ENCODE measurements around the gene CDH15.

Gene CDH15

DNA sequence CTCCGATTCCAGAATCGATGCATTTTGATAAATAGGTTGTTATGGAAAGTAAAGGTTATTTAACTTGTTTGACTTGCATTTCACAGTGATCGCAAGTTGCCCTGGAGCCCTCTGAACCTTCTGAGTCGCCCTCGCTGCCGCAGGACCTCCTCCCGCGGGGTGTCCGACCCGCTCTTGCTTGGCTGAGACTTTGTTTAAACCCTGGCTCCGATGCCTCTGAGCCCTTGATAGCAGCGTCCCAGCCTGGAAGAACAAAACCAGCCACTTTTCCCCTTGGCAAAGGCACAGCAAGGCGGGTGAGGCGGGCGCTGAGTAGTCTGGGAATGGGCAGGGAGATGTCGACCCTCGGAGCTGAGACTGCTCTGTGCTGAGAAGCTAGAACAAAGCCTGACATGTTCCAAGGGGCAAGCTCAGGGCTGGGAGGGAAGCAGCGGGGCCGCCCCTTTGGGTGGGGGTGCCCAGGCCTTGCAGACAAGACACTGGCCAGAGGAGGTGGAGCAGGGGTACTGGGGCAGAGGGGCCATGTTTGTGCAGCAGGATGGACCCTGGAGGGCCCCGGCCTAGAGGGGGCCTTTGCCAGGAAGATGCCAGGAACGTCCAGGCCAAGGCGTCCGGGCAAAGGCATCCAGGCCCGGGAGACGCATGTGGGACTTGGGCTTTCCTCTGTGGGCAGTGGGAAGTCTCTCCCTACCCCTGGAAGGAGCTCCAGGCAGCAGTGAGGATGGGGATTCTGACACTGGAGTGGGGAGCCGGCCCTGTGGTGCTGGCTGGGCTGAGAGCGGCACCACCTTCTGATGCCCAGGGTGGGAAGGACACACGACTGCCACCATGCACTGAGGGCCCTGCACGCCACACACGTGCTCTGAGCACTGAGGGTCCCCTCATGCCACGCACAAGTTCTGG is 30.3 kb upstream of the CDH15 start:
- DNase-seq: no peak

DNA sequence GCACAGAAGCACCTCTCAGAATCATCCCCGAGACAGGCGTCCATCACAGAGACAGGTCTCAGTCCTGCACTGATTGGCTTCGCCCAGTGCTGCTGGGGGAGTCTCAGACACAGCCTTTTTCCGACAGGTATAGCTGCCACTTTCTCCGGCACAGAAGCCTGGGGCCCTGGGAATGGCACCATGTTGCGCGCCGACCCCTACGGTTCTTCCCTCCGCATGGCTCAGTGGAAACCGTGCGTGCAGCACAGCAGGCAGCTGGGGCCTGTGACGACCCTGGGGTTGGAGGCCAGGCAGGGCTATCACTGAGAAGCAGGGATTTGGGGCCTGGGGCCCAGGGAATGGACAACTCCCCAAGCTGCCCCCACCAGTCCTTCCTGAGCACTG is 29.7 kb upstream of the CDH15 start:
- DNase-seq: no peak

DNA sequence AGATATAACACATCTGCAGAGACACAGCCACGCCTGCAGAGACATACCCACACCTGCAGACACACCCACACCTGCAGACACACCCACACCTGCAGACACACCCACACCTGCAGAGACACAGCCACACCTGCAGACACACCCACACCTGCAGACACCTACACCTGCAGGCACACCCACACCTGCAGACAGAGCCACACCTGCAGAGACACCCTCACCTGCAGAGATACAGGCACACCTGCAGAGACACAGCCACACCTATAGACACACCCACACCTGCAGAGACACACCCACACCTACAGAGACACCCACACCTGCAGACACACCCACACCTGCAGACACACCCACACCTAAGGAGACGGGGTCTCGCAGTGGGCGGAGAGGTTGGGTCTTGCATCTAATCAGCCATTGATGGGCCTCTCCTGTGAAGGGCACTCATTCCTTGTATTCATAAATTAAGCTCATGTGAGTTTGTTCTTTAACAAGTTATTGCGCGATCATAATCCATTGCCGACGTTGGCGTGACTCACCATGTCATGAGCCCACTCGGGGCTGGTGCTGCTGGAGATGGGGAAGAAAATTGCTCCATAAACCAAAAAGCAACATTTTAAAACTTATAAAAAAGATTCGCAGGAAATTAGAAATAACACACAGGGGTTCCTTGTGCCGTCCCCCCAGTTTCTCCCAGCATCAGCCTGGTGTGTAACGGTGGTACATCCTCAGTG is 28.9 kb upstream of the CDH15 start:
- no peak for DNase-seq

DNA sequence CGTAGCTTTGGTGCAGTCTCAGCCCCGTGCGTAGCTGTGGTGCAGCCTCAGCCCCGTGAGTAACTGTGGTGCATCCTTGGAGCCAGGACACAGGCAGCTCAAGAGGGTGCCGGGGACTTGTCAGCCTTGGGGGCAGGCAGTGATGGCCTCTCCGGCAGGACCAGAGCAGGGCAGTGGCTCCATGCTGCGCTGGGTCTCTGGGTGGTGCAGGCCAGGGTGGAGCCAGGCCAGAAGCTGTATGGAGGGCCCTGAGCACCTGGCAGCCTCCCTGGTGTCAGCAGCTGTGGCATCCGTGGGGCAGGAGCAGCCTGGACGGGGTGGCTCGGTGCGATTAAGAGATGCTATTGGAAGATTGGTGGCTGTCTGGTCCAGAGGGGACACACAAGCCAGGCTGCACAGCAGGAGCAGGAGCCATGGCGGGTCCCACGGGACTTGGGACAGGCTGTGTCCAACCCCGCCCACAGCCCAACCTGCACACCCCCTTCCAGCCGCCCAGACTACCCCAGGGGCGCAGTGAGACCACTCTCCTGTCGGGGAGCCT is 28.3 kb upstream of the CDH15 start:
- DNase-seq: no peak

DNA sequence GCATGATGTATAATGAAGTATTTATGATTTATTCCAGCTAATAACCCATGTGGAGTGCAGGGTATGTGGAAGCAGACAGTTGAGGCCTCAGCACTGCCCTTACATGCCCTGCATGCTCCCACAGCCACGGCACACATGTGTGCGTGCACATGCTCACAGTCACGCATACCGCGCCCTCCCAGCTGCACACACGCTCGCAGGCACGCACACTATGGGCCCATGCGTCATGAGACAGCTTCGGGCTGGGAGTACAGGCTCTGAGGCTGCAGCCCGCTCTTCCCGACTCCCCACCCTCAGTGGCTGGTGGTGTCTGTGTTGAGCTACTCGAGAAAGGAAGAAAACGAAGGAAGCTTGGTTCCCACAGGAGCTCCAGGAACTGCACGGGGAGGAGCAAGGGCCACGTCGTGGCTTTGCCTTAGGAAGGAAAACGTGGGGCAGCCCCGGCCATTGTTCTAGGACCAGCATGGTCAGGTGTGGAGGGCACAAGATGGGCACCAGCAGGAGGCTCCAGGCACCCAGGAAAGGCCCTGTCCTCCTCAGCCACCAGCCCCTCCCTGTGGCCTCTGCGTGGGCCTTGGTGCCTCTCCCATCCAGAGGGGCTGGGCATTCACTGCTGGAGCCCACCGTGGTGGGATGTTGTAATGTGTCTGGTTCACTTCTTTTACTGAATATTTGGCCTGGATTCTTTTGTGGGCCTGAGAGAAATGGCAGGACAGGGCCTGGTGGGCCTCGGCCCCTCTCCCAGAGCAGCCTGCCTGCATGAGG is 27.5 kb upstream of the CDH15 start:
- DNase-seq: no peak

DNA sequence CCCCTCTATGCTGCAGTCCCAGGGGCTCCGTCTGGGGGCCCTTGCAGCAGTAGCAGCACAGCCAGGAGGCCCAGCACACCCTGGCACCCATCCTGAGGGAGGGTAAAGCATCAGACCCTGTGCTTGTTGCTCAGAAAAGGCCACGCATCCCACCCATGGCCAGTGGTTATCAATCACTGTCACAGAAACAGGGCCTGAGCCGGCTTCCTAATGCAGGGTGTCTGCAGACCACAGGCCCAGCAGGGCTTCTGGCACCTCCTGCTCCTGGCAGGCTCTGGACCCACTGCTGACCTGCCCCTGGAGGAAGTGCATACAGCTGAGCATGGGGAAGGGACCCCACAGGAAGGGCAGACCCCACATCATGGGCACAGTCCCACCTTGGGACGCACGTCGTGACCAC is 26.9 kb upstream of the CDH15 start:
- no peak for DNase-seq

DNA sequence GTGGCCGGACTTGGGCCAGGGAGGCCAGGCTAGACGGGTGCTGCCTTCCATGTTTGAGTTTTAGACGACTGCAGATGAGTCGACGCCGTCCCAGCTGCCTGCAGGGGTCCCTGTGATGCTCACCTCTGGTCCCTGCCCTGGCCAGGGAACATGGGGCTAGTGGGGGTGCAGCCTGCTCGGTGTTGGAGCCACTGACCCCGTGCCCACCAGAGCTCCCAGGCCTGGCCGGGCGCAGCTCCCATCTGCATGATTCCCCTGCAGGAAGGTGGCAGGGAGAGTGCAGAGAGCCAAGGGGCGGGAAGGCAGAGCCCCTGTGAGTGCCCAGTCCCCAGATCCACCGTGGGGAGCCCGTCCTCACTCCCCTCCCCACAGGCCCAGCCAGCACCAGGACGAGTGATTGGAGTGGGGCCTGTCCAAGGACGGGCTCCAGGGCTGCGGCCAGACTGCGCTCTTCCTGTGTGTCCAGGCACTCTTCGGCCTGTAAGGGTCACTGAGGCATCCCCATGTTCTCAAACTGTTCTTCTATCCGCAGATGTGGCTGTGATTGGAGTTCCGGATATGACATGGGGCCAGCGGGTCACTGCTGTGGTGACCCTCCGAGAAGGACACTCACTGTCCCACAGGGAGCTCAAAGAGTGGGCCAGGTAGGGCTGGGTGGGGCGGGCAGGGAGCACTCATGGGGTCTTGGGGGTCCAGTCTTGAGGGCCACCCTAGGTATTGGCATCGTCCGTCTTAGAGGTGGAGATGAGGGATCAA is 26.0 kb upstream of the CDH15 start:
- DNase-seq: no peak

DNA sequence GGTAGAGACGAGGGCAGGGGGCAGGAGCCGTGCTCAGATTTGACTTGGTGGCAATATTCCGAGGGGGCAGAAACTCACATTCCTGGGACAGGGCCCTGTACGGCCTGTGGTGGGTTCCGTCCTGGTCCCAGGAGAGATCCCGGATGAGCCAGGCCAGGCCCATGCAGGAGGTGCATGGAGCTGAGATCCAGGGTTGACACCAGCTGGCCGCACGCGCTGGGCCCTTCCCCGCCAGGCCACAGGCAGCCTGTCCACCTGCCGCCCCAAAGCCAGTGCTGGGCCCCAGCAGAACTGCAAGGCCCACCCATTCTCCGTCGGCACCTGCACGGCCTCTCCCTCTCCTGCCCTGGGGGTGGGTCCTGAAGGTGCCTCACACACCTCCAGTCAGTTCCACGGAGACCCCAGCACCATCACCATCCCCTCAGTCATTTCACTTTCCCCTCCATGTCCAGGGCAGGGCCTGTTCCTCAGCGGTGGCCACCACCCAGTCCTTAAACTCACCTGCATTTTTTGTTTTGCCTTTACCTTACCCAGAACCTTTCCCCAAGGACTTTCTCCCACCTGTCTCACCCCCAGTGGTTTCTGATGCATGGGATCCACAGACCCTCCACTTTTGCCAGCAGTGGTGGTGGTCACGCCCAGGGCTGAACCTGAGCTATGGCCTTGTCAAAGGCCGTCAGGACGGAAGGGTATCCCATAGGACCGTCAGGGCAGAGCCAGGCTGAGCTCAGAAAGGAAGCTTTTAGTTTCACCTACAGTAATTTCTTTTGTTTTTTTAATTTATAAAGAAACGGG is 25.1 kb upstream of the CDH15 start:
- DNase-seq: no peak

DNA sequence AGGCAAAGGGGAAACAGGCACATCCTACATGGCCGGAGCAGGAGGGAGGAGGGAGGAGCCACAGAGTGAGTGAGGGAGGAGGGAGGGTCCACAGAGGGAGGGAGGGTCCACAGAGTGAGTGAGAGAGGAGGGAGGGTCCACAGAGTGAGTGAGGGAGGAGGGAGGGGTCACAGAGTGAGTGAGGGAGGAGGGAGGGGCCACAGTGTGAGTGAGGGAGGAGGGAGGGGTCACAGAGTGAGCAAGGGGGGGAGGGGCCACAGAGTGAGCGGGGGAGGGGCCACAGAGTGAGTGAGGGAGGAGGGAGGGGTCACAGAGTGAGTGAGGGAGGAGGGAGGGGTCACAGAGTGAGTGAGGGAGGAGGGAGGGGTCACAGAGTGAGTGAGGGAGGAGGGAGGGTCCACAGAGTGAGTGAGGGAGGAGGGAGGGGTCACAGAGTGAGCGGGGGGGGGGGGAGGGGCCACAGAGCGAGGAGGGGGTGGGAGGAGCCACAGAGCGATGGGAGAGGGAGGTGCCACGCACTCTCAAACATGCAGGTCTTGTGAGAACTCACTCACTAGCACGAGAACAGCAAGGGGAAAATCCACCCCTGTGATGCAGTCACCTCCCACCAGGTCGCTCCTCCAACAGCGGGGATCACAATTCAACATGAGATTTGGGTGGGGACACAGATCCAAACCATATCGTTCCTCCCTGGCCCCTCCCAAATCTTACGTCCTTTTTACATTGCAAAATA is 24.3 kb upstream of the CDH15 start:
- no peak for DNase-seq

DNA sequence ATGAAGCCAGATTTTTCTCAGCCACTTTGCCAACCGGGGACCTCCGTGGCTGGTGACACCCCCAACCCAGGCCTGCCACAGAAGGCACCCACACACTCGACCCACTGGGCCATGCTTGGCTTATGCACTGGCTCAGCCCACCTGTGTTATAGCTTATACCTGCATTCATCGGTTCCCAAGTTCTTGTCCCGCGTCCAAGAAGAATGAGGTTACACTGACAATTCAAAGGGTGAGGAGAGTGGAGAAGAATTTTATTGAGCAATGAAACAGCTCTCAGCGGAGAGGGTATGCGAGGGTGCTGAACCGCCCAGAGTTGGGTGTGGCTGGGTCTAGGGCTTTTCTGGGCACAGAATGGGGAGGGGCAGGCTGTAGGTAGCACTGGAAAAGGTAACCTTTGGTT is 22.2 kb upstream of the CDH15 start:
- DNase-seq: no peak

DNA sequence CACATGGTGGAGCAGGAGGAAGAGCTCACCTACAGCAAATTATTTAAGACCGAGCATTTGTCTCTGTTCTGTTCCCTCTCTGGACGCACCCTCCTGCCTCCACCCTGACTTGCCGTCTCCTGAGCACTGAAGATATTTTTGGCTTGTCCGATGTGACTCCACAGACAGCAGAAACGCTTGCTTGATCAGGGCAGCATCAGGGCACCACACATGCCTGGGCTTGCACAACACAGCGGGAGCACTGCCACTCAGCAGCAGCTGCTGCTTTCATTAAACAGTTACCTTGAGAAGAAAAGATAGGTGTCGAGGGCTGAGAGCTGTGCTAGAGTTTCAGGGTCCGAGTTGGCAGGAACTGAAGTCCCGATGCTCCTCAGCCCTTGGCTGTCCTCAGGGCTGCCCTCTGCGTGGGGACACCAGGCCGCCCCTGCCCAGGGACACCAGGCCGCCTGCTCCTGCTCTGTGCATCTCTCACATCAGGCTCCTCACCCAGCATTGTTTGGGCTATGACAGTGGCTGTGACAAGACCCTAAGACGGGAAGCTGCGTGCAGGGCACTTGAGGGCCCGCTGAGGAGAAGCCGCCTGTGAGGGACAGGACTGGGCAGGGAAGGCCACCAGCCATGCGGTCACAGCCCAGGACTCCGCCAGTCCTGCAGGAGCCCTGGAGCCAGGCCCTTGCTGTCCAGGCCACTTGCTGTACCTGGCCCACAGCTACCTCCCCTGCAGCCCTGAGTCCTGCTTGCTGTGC is 21.3 kb upstream of the CDH15 start:
- DNase-seq: no peak

DNA sequence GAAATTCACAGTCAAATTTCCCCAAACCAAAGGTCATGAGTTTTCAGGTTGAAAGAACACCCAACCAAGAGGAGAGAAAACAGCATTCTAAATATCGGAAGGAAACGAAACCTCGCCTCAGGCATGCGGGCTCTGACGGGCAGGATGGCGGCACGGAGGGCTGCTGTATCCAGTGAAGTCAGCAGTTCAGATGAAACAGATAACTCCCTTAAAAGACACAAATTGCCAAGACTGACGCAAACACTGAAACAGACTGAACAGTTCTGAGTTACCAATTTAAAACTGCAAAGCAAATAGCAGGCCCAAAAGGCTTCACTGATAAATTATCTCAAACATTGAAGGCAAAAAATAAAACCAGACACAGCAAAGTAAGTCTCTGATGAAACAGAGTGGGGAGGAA is 20.6 kb upstream of the CDH15 start:
- no peak for DNase-seq

DNA sequence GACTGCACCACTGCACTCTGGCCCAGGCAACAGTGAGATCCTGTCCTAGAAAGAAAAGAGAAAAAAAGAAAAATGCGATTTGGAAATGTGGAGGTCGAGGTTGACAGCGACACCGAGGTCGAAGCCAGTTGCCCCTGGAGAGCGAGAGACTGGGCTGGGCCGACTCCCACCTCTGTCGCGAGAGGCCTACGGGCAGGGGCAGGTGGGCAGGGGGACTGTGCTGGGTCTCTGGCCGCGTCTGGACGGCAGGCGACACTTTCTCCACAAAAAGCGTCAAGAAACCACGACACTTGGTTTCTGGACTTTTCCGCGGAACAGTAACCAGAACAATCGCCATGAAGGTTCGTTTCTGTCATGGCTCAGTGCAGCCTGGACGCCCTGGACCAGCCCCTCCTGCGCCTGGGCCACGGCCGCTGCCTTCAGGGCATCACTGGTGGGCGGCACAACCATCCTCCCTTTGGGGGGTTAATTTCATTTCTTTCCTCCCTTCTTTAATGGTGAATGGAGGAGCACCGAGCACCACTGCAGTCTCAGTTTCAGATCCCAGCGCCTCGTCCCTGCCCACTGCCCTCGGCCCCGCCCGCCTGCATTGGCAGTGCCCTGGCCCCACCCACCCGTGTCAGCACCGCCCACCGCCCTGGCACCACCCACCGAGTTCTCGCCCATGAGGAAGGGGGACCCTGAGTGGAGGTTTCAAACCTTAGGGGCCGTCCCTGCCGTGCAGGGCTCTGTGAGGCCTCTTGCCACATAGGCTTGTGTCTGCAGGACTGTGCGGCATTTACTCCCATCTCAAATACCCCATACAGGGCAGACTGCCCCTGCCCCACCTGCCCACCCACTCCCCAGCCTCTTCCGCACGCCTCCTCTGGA is 18.5 kb upstream of the CDH15 start:
- DNase-seq: no peak

DNA sequence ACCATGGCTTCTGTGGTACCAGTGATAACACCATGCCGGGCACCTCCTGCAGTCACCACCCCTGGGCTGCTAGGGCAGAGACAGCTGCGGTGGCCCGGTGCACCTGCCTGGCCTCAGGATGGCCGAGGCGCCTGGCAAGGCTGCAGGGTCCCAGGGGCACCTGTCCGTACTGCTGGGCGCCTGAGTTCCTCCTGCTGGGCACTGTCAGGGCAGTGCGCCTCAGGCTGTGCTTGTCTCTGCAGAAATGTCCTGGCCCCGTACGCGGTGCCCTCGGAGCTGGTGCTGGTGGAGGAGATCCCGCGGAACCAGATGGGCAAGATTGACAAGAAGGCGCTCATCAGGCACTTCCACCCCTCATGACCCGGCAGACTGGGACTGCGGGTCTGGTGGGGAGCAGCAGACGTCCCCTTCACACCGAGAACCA is 17.7 kb upstream of the CDH15 start:
- no peak for DNase-seq

DNA sequence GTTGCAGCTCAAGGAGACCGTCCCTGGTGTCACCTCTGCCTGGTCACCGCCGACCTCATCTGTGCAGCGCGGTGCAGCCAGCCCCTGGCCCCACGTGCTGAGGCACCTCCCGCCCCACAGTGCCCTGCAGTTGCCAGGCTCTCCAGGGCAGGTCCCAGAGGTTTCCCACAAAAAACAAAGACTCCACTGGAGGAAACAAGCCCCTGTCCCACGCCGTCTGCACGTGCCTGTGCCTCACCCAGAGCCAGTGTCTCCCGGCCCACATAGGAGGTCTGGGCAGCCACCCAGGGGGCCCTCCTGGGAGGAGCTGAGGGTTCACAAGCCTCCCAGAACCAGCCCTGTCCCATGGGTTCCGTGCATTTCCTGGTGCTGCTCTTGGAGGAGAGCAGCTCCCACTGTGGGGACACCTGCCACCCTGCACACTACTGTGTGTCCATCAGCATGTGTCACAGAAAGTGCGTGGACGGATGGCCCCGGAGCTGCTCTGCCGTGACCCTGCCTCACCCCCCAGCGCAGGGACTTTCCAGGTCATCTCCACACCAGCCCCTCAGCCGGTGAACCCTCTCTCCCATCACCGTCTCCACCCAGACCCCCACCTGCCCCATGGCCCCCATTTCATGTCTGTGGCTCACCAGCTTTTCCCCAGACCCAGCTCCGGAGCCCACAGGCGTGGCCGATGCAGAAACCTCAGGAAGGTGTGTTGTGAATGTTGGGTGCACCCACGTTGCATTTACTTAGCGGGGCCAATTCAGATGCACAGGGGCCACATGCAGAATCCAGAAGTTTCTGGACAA is 17.0 kb upstream of the CDH15 start:
- no peak for DNase-seq

DNA sequence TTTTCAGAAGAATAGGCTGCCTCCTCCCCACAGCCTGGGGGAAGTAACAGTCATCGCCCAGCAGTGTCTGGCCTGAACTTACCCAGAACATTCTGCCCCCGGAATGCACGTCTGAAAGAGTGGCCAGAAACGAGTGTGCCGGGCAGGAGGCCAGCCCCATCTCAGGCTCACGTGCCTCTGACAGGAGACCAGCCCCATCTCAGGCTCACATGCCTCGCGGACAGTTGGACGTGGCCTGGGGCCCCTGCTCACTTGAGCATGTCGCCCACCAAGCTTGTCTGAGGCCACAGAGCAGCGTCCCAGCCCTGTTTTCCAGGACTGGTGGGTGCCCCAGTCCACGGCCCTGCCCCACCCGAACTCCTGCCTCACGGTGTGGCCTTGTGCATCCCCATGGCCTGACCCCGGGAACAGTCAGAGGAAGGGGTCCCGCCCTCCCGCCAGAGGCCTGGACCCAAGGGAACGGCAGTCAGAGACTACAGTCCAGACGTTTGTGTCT is 16.3 kb upstream of the CDH15 start:
- DNase-seq: no peak

DNA sequence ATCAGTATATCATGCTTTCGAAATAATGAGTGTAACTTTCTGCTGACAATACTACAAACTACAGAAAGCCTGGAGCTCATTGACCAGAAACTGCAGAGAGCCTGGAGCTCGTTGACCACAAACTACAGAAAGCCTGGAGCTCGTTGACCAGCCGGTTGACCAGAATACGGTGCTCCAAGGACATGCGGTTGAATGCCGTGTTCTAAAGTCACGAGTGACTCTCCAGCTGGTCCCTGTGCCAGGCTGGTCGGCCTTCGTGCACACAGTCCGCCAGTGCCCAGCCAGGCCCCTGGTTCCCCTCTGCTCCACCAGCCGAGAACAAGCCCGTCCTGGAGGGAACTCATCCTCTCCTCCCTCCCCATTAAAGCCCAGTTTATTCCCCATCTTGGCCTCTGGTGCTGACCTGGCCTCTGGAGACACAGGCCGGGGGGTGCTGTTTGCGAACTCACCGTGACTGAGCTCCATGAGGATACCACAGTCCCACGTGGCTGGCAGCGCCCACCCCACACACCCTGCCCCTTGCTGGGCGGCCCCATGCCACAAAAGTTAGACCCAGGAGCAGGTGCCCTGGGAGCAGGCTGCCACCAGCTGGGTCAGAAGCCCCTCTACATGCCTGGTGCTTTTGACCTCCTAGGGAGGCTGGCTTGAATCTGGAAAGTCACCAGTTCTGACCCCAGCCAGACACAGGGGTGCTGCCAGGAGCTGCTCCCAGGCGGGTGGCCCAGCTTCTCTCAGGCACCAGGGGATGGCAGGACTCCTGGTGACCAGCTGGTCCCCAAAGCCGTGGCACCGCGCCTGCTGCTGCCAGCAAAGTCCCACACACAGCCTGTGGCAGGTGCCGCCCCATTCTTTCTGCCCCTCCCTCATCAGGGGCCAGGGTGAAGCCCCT is 15.5 kb upstream of the CDH15 start:
- DNase-seq: no peak

All from Kasumi-1 (cell line).